ENCODE measurements around the gene PYGO2.

DNA sequence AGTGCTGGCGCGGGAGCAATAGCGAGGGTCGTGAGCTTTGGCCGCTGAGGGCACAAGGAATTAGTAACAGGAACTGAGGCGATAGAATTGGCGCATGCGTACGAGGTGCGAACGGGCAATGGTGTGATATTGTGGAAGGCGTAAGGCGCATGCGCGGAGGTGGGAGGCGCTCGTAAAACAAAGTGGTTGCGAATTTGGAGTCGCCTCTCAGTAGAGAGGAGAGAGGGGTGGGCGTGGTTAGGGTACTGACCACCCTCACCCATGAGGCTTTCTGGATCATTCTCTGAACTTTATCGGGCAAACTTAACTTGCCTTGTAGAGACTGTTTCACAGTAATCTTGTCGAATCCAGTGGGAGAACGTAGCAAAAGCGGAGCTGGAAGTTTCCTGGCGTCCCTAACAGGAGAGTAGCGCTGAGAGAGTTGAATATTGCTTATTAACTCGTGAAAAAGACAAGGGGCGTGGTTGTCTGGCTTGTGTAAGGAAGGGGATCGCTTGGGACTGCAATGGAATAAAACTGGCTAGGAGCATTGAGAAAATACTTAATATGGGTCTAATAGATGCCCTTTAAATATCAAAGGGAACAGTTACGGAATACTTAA, 13.3 kb upstream of the PYGO2 start:
- TF ChIP-seq, protein P1, sequence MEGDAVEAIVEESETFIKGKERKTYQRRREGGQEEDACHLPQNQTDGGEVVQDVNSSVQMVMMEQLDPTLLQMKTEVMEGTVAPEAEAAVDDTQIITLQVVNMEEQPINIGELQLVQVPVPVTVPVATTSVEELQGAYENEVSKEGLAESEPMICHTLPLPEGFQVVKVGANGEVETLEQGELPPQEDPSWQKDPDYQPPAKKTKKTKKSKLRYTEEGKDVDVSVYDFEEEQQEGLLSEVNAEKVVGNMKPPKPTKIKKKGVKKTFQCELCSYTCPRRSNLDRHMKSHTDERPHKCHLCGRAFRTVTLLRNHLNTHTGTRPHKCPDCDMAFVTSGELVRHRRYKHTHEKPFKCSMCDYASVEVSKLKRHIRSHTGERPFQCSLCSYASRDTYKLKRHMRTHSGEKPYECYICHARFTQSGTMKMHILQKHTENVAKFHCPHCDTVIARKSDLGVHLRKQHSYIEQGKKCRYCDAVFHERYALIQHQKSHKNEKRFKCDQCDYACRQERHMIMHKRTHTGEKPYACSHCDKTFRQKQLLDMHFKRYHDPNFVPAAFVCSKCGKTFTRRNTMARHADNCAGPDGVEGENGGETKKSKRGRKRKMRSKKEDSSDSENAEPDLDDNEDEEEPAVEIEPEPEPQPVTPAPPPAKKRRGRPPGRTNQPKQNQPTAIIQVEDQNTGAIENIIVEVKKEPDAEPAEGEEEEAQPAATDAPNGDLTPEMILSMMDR (conservative IDR thresholded peaks at IDR 0.05 in 1 of 2, IDR thresholded peaks at IDR 0.05 in 1 of 2; ENCODE audit: extremely low read depth in 1 of 2, insufficient read depth in 1 of 2, low read depth in 1 of 2, low read length in 2 of 2) = no peak
- no peak for TF ChIP-seq EZH2 (IDR thresholded peaks at IDR 0.05; ENCODE audit: borderline replicate concordance, low read length)
